Right lobe of liver (tissue), 6 donors: ENCODE measurements around the gene PCNX4. TPM values are rescaled to one million over a fixed set of nuclear protein-coding genes. Genes with fewer than 3 reads are reported as not detected.

Source experiments
- ATAC-seq, 4 donors: fragments of 200-7000 bp; cut with Tn5 transposase; one replicate each; pipeline ENCODE4 v1.9.1; 2020; ENCODE audit warnings: mild to moderate bottlenecking in 4 of 4, moderate library complexity in 4 of 4
- DNase-seq, 3 donors: peaks; one replicate each; pipeline ENCODE4 v3.0.0-alpha.2; 2020
- H3K27ac ChIP-seq, 3 donors: fragments of 200-600 bp; one replicate each; pipeline ENCODE4 v1.8.0; 2022
- H3K27me3 ChIP-seq, 2 donors: fragments of 200-600 bp; one replicate each; pipeline ENCODE4 v1.8.0; 2022
- H3K36me3 ChIP-seq, 4 donors: fragments of 200-600 bp; sonication (generic) in 1 of 4; one replicate each; pipeline versions ENCODE4 v1.5.1 to v1.8.0; 2017 to 2022; ENCODE audit warnings: control low read depth in 1 of 4
- H3K4me1 ChIP-seq, 4 donors: fragments of 200-600 bp; sonication (generic) in 1 of 4; one replicate each; pipeline versions ENCODE4 v1.5.1 to v1.8.0; 2017 to 2022; ENCODE audit warnings: control low read depth in 1 of 4
- H3K4me3 ChIP-seq, 3 donors: fragments of 200-600 bp; one replicate each; pipeline ENCODE4 v1.8.0; 2022
- H3K9me3 ChIP-seq, 4 donors: fragments of 200-600 bp; sonication (generic) in 1 of 4; one replicate each; pipeline versions ENCODE4 v1.5.1 to v1.8.0; 2017 to 2022; ENCODE audit warnings: control low read depth in 1 of 4
- CTCF ChIP-seq, 4 donors: fragments of 200-600 bp in 3 of 4; fragments of 450-650 bp in 1 of 4; IDR thresholded peaks; one replicate each; pipeline versions ENCODE4 v1.5.1 to v1.8.0; 2016 to 2022; ENCODE audit warnings: antibody characterized with exemption in 4 of 4, mild to moderate bottlenecking in 2 of 4
- POLR2A ChIP-seq: fragments of 450-650 bp; IDR thresholded peaks from one replicate; pipeline ENCODE4 v1.6.1; 2017; ENCODE audit warnings: antibody characterized with exemption, mild to moderate bottlenecking
- WGBS: methylation state at CpG from one replicate; pipeline ENCODE4 v1.1.6; 2018; ENCODE audit warnings: low coverage, low lambda C conversion rate; ENCODE audit not compliant: insufficient coverage; ENCODE audit errors: missing lambda C conversion rate; 5-methylcytosine and 5-hydroxymethylcytosine counted together
- intact Hi-C, 2 donors: fragments of 100-400 bp; cut with DNase I; formaldehyde crosslinking; loops; one replicate each; pipeline versions ENCODE4 v1.11.2 to v1.14.1; 2022
- total RNA-seq, 6 experiments: library from RNA; depleted of rRNA in 2 of 6; stranded (reverse); fragments of >200 nt in 2 of 6; fragmentation: NEBNext Ultra II Directional in 3 of 6; extraction: Animal tissue kit (Norgen Biotek cat#: 25700) in 3 of 6; gene quantifications; one replicate each; pipeline versions ENCODE4 v1.1.0 to v1.2.4, GENCODE V29; 2016 to 2023
- donor health status: DM: no; HTN: yes; CAD: no.
- donor health status: DM: no; HTN: no; CAD: no.
- donor health status: DM: no; HTN: no; CAD: no.
- donor health status: DM: no; HTN: yes; CAD: no.
- donor health status: DM: no; HTN: yes; CAD: no.

PCNX4 gene
- total RNA-seq, 6 experiments from 2014 or later = 14.2 to 36.4 (median 17.8) TPM

DNA sequence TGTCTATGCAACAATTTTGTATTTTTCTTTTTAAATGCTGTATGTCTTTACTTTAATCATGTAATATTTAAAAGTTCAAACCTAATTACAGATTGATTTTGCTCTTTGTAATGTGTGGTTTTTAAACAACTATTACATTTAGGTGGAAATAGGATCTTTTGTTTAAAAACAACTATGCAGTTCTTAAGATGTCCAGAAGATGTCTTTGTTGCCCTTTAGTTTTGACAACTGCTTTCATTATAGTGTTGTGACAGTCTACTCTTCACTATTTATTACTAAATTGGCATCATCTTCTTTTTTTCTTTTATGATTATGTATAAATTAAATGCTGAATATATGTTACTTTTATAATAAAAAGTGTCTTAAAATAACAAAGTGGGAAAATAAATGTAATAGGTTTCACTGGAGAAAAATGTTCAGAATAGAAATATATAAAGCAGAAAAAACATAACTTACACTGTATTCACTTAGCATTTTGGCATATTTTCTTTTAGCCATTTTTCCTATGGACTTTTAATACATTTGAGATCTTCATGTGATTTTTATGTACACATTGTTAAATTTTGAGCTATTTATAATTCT is 27.1 kb upstream of the PCNX4 start:
- H3K4me1 ChIP-seq = no peaks in the 10 kb centered on the region
- DNase-seq (no peak), ATAC-seq (peak; percentile 64 to 77 (median 70))
- no peaks in the 10 kb centered on the region for H3K27me3 ChIP-seq
- TF ChIP-seq CTCF (IDR thresholded peaks at IDR 0.05) = peak; percentile 49 to 51 (median 50)
- no peak for TF ChIP-seq POLR2A
- H3K27ac ChIP-seq = no peak overlapping the region
- no peaks in the 10 kb centered on the region for H3K9me3 ChIP-seq
- no peak overlapping the region for H3K4me3 ChIP-seq
- H3K36me3 ChIP-seq = no peaks in the 10 kb centered on the region
- intact Hi-C loops = no loop called here

DNA sequence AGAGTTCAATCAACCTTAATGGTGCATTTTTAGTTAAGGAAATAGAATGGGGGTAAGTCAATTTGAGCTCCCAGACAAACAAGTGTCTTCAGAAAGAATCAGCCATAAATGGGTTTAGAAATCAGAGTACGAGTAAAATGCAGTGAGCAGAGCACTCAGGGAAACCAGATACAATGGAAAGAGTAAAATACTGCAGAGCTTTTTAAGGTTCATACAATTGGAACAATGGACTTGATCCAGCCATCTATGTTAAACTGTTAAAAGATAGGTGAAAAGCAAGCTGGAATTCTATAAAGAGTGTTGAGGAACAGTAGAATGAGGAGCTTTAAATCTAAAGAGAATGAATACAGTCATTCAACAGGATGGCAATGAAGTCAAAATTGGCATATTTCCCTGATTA is 23.8 kb upstream of the PCNX4 start:
- TF ChIP-seq CTCF (IDR thresholded peaks at IDR 0.05) = no peak
- no peak overlapping the region for H3K27ac ChIP-seq
- H3K4me1 ChIP-seq = no peaks in the 10 kb centered on the region
- H3K4me3 ChIP-seq = no peak overlapping the region
- DNase-seq (no peak), ATAC-seq (no peak)
- intact Hi-C loops = no loop called here
- H3K9me3 ChIP-seq = no peaks in the 10 kb centered on the region
- no peaks in the 10 kb centered on the region for H3K36me3 ChIP-seq
- no peaks in the 10 kb centered on the region for H3K27me3 ChIP-seq
- WGBS = 86% methylated on average over 1 of the region's 1 CpG

DNA sequence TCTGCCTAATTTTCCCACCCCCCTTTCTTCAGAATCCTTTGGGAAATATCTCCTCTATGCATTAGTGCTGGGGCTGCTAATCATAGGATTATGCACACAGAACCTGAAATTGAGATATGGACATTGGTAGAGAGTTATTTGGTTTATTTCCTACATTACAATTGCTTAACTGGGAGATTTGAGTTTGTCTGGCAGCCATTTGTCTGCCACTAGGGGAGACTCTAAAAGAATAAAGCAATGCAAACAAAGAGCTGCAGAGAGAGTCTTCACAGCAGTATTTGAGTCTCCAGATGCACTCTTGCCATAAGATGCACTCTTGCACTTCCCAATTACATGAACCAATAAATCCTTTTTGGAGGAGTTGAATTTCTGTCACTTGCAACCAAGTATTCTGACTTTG is 12.0 kb upstream of the PCNX4 start:
- Histone ChIP-seq H3K36me3 (no peaks in the 10 kb centered on the region), H3K27me3 (no peaks in the 10 kb centered on the region), H3K27ac (no peak overlapping the region), H3K4me3 (no peak overlapping the region), H3K9me3 (no peaks in the 10 kb centered on the region), H3K4me1 (no peaks in the 10 kb centered on the region)
- no peak for ATAC-seq
- intact Hi-C loops = no loop called here
- no peak for DNase-seq
- no peak for TF ChIP-seq CTCF (IDR thresholded peaks at IDR 0.05)

GRCh38 chr14:60085085-60085484 is 6.6 kb upstream of the PCNX4 start:
- no peaks in the 10 kb centered on the region for H3K27me3 ChIP-seq
- H3K4me3 ChIP-seq = no peak overlapping the region
- H3K27ac ChIP-seq = no peak overlapping the region
- DNase-seq = no peak
- no peak for ATAC-seq
- H3K4me1 ChIP-seq = no peaks in the 10 kb centered on the region
- H3K9me3 ChIP-seq = no peaks in the 10 kb centered on the region
- intact Hi-C loops = no loop called here
- TF ChIP-seq POLR2A = no peak
- TF ChIP-seq CTCF (IDR thresholded peaks at IDR 0.05) = no peak
- H3K36me3 ChIP-seq = no peaks in the 10 kb centered on the region

DNA sequence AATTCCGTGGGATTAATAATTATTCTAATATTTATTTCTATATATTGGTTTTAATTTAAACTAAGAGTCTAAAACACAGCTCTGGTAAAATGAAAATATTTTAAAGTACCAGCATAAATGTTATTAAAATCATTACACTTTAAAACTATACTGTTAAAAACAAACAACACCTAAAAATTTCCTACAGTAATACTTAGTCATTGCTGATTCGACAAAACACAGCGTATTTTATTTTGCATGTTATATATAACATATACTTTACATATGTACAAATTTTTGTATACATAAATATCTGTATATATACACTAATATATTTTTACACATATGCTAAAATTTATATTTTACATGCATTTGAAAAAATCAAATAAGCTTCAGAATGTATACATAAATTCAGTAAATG is 6.0 kb upstream of the PCNX4 start:
- WGBS = 86% methylated on average over 3 of the region's 3 CpGs
- intact Hi-C loops = no loop called here

More for the DNA sequence above, 6.0 kb upstream of the PCNX4 start:
- H3K4me1 ChIP-seq = peaks cover 0 to 3% (median 0%) of the 10 kb centered on the region in 4 donors
- H3K27ac ChIP-seq = no peak overlapping the region
- no peaks in the 10 kb centered on the region for H3K36me3 ChIP-seq
- TF ChIP-seq POLR2A (no peak), CTCF (IDR thresholded peaks at IDR 0.05) (no peak)
- DNase-seq (no peak), ATAC-seq (no peak)
- H3K4me3 ChIP-seq = no peak overlapping the region
- no peaks in the 10 kb centered on the region for H3K27me3 ChIP-seq
- no peaks in the 10 kb centered on the region for H3K9me3 ChIP-seq
